ENCODE results near the gene NDUFB3.
"Not testable (repeated sequence)": the region's sequence is repeated elsewhere in the genome, so short reads cannot be mapped to it uniquely, and the experiment has no call there.

The NDUFB3 gene

GRCh38 chr2:201093573-201093972, 21.8 kb downstream of the NDUFB3 start:
- no peak for DNase-seq (ENCODE audit: low read depth)

- no peak for DNase-seq (ENCODE audit: low read depth)
Measured at GRCh38 chr2:201100497-201100896, 28.7 kb downstream of the NDUFB3 start.

- no peak for DNase-seq (ENCODE audit: low read depth)
Measured at GRCh38 chr2:201105759-201106158, 34.0 kb downstream of the NDUFB3 start.

- DNase-seq (ENCODE audit: low read depth): no peak
Measured at GRCh38 chr2:201107624-201108023, 35.8 kb downstream of the NDUFB3 start.

GRCh38 chr2:201108341-201108740, 36.5 kb downstream of the NDUFB3 start:
- no peak for DNase-seq (ENCODE audit: low read depth)

- no peak for DNase-seq (ENCODE audit: low read depth)
Measured at GRCh38 chr2:201109186-201109585, 37.4 kb downstream of the NDUFB3 start.

GRCh38 chr2:201110615-201111014, 38.8 kb downstream of the NDUFB3 start:
- DNase-seq (ENCODE audit: low read depth): no peak

GRCh38 chr2:201111096-201111495, 39.3 kb downstream of the NDUFB3 start:
- no peak for DNase-seq (ENCODE audit: low read depth)

GRCh38 chr2:201114350-201114749, 42.5 kb downstream of the NDUFB3 start:
- no peak for DNase-seq (ENCODE audit: low read depth)

- no peak for DNase-seq (ENCODE audit: low read depth)
Measured at GRCh38 chr2:201114846-201115245, 43.0 kb downstream of the NDUFB3 start.

GRCh38 chr2:201116115-201116958, 44.5 kb downstream of the NDUFB3 start, which contains the start of gene CFLAR:
TSS of gene CFLAR (plus strand) at chr2:201116164. CDS start at chr2:201129866, 13,702 bp downstream.
- DNase-seq (ENCODE audit: low read depth): peak; percentile 73

GRCh38 chr2:201116959-201117734, 45.3 kb downstream of the NDUFB3 start:
- DNase-seq (ENCODE audit: low read depth): no peak

- DNase-seq (ENCODE audit: low read depth): not testable (repeated sequence)
Measured at GRCh38 chr2:201117735-201118094, 45.9 kb downstream of the NDUFB3 start.

GRCh38 chr2:201118121-201118960, 46.5 kb downstream of the NDUFB3 start:
- DNase-seq (ENCODE audit: low read depth): peak; percentile 80

GRCh38 chr2:201118961-201119854, 47.4 kb downstream of the NDUFB3 start:
- DNase-seq (ENCODE audit: low read depth): no peak

GRCh38 chr2:201122276-201122675, 50.5 kb downstream of the NDUFB3 start:
- DNase-seq (ENCODE audit: low read depth): no peak

GRCh38 chr2:201126308-201127151, 54.7 kb downstream of the NDUFB3 start:
- DNase-seq (ENCODE audit: low read depth): no peak

GRCh38 chr2:201127152-201127511, 55.3 kb downstream of the NDUFB3 start:
- DNase-seq (ENCODE audit: low read depth): no peak

- DNase-seq (ENCODE audit: low read depth): peak; percentile 58
Measured at GRCh38 chr2:201127570-201127969, 55.8 kb downstream of the NDUFB3 start.

GRCh38 chr2:201128033-201128432, 56.2 kb downstream of the NDUFB3 start:
- DNase-seq (ENCODE audit: low read depth): no peak

Measured in activated T-cell treated with anti-CD3 and anti-CD28 coated beads for 24 hours (primary cell).